Measurements from ENCODE around the gene FBP2. TPM values are rescaled to one million over a fixed set of nuclear protein-coding genes. Genes with fewer than 3 reads are reported as not detected.

Gene FBP2
- total and polyA plus RNA-seq, 2 experiments from 2014 or later = not detected

DNA sequence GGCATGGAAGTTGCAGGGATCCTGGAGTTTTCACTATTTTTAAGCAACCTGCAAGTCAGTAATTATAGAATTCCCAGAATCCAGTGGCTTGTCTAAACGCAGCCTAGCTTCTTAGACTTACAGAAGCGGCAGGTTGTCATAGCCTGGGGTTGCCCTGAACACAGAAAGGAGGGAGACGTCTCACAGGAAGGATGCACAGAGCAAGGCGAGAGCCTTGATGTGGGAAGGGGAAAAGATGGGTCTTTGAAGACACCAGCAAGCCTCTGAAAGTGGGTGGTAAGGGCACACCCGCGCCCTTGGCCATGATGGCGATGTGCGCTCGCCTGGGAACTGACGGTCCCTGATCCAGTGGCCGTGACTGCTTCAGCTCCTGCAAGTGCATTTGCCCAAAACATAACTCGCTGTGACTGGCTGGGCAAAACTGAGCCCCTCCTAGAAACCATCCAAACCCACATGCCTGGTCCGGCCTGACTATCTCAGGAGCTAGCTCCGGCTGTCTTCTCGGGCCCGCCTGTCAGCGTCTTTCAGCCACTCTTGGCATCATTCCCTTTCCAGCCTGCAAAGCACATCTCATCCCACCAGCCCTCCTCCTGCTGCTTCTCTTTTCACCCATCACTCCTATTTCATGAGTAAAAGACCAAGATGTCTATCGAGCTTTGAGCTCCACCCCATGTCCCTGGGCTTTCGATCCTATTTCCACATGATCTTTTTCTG, 28.6 kb upstream of the FBP2 start:
- Mint-ChIP-seq H3K4me1 (peaks cover 3% of the 10 kb centered on the region; the same call in 2 of the 3 replicates), H3K27ac (no peak overlapping the region), H3K4me3 (no peak overlapping the region), H3K36me3 (ENCODE audit: low read depth) (no peaks in the 10 kb centered on the region; the same call in 2 of the 3 replicates), H3K9me3 (no peaks in the 10 kb centered on the region), H3K27me3 (ENCODE audit: insufficient read depth, low read depth, poor library complexity) (peaks cover 10% of the 10 kb centered on the region)
- Histone ChIP-seq H4K20me1 (replicated peaks; ENCODE audit: insufficient read depth) (no peaks in the 10 kb centered on the region), H3K36me3 (ENCODE audit: insufficient read depth) (no peaks in the 10 kb centered on the region), H3K27ac (ENCODE audit: low read depth) (no peak overlapping the region), H2AFZ (no peak overlapping the region), H3K27me3 (ENCODE audit: insufficient read depth) (no peaks in the 10 kb centered on the region), H3F3A (replicated peaks; ENCODE audit: low read depth) (no peaks in the 10 kb centered on the region), H3K4me2 (no peak overlapping the region), H3K79me2 (replicated peaks; ENCODE audit: insufficient read depth) (no peaks in the 10 kb centered on the region), H3K4me1 (ENCODE audit: insufficient read depth) (no peaks in the 10 kb centered on the region), H3K9me2 (ENCODE audit: insufficient read depth) (no peaks in the 10 kb centered on the region), H3K4me3 (no peak overlapping the region)
- ATAC-seq (no peak), DNase-seq (ENCODE audit: low spot score) (no peak)
- TF ChIP-seq ZNF114 (CRISPR knock-in tag; IDR thresholded peaks at IDR 0.05) = no peak
- TF ChIP-seq ZNF331 (CRISPR knock-in tag; IDR thresholded peaks at IDR 0.05; ENCODE audit: low read depth) = no peak
- TF ChIP-seq EZH2phosphoT487 (IDR thresholded peaks at IDR 0.05; ENCODE audit: unreplicated experiment) = no peak
- TF ChIP-seq POLR2AphosphoS5 (IDR thresholded peaks at IDR 0.05; ENCODE audit: low read depth) = no peak
- no peak for TF ChIP-seq EZH2 (IDR thresholded peaks at IDR 0.05; ENCODE audit: low read depth, unreplicated experiment)
- no peak for TF ChIP-seq STAT1 (IDR thresholded peaks at IDR 0.05; ENCODE audit: unreplicated experiment)
- no peak for TF ChIP-seq CTCF (conservative IDR thresholded peaks at IDR 0.05; ENCODE audit: low read depth in 2 of 2)
- TF ChIP-seq ETS1 (IDR thresholded peaks at IDR 0.05) = no peak
- TF ChIP-seq, protein P1, sequence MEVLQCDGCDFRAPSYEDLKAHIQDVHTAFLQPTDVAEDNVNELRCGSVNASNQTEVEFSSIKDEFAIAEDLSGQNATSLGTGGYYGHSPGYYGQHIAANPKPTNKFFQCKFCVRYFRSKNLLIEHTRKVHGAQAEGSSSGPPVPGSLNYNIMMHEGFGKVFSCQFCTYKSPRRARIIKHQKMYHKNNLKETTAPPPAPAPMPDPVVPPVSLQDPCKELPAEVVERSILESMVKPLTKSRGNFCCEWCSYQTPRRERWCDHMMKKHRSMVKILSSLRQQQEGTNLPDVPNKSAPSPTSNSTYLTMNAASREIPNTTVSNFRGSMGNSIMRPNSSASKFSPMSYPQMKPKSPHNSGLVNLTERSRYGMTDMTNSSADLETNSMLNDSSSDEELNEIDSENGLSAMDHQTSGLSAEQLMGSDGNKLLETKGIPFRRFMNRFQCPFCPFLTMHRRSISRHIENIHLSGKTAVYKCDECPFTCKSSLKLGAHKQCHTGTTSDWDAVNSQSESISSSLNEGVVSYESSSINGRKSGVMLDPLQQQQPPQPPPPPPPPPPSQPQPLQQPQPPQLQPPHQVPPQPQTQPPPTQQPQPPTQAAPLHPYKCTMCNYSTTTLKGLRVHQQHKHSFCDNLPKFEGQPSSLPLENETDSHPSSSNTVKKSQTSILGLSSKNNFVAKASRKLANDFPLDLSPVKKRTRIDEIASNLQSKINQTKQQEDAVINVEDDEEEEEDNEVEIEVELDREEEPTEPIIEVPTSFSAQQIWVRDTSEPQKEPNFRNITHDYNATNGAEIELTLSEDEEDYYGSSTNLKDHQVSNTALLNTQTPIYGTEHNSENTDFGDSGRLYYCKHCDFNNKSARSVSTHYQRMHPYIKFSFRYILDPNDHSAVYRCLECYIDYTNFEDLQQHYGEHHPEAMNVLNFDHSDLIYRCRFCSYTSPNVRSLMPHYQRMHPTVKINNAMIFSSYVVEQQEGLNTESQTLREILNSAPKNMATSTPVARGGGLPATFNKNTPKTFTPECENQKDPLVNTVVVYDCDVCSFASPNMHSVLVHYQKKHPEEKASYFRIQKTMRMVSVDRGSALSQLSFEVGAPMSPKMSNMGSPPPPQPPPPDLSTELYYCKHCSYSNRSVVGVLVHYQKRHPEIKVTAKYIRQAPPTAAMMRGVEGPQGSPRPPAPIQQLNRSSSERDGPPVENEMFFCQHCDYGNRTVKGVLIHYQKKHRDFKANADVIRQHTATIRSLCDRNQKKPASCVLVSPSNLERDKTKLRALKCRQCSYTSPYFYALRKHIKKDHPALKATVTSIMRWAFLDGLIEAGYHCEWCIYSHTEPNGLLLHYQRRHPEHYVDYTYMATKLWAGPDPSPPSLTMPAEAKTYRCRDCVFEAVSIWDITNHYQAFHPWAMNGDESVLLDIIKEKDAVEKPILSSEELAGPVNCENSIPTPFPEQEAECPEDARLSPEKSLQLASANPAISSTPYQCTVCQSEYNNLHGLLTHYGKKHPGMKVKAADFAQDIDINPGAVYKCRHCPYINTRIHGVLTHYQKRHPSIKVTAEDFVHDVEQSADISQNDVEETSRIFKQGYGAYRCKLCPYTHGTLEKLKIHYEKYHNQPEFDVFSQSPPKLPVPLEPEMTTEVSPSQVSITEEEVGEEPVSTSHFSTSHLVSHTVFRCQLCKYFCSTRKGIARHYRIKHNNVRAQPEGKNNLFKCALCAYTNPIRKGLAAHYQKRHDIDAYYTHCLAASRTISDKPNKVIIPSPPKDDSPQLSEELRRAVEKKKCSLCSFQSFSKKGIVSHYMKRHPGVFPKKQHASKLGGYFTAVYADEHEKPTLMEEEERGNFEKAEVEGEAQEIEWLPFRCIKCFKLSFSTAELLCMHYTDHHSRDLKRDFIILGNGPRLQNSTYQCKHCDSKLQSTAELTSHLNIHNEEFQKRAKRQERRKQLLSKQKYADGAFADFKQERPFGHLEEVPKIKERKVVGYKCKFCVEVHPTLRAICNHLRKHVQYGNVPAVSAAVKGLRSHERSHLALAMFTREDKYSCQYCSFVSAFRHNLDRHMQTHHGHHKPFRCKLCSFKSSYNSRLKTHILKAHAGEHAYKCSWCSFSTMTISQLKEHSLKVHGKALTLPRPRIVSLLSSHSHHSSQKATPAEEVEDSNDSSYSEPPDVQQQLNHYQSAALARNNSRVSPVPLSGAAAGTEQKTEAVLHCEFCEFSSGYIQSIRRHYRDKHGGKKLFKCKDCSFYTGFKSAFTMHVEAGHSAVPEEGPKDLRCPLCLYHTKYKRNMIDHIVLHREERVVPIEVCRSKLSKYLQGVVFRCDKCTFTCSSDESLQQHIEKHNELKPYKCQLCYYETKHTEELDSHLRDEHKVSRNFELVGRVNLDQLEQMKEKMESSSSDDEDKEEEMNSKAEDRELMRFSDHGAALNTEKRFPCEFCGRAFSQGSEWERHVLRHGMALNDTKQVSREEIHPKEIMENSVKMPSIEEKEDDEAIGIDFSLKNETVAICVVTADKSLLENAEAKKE (CRISPR knock-in tag; IDR thresholded peaks at IDR 0.05) = no peak
- no peak for TF ChIP-seq NANOG (IDR thresholded peaks at IDR 0.05; ENCODE audit: borderline replicate concordance)
- no peak for TF ChIP-seq REST (IDR thresholded peaks at IDR 0.05; ENCODE audit: unreplicated experiment)
- TF ChIP-seq CREB1 (CRISPR knock-in tag; IDR thresholded peaks at IDR 0.05; ENCODE audit: low read depth) = no peak
- TF ChIP-seq JUNB (IDR thresholded peaks at IDR 0.05; ENCODE audit: unreplicated experiment) = no peak
